Right lobe of liver (tissue), 4 donors: ENCODE data around the gene PDGFB.

ENCODE experiments used
- POLR2A ChIP-seq: fragments of 450-650 bp; IDR thresholded peaks from one replicate; pipeline ENCODE4 v1.6.1; 2017; ENCODE audit warnings: antibody characterized with exemption, mild to moderate bottlenecking
- TF ChIP-seq, protein P1 (sequence below), 4 donors: fragments of 200-600 bp in 3 of 4; fragments of 450-650 bp in 1 of 4; IDR thresholded peaks; one replicate each; pipeline versions ENCODE4 v1.5.1 to v1.8.0; 2016 to 2022; ENCODE audit warnings: antibody characterized with exemption in 4 of 4, mild to moderate bottlenecking in 2 of 4
- donor health status: DM: no; HTN: no; CAD: no.
- donor health status: DM: no; HTN: no; CAD: no.
- donor health status: DM: no; HTN: yes; CAD: no.

DNA sequence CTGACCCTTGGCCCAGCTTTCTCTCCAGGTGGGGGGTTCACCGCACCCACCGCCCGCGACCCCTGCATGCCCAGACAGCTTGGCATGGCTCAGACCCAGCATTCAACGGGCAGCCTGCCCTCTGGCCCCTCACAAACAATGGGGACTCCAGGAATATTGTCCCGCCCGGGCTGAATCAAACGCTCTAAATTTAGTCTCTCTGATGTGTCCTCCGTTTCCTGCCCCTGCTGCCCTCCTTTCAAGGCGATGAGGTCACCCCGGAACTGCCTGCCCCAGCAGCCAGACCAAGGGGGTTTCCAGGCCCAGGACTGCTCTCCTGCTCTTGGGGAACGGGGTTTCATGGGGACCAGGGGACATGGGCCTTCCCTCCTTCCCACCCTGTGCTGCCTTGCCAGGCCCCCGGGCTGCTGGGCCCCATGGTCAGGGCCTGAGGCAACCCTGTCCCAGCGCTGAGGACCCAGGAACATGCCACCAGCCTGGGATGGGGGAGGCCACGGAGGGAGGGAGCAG, 10.1 kb upstream of the PDGFB start:
- TF ChIP-seq, protein P1, sequence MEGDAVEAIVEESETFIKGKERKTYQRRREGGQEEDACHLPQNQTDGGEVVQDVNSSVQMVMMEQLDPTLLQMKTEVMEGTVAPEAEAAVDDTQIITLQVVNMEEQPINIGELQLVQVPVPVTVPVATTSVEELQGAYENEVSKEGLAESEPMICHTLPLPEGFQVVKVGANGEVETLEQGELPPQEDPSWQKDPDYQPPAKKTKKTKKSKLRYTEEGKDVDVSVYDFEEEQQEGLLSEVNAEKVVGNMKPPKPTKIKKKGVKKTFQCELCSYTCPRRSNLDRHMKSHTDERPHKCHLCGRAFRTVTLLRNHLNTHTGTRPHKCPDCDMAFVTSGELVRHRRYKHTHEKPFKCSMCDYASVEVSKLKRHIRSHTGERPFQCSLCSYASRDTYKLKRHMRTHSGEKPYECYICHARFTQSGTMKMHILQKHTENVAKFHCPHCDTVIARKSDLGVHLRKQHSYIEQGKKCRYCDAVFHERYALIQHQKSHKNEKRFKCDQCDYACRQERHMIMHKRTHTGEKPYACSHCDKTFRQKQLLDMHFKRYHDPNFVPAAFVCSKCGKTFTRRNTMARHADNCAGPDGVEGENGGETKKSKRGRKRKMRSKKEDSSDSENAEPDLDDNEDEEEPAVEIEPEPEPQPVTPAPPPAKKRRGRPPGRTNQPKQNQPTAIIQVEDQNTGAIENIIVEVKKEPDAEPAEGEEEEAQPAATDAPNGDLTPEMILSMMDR (IDR thresholded peaks at IDR 0.05): no peak
- no peak for TF ChIP-seq POLR2A
